H9 (cell line): ENCODE results near the gene LMNTD2. TPM values are rescaled to one million over a fixed set of nuclear protein-coding genes. Genes with fewer than 3 reads are reported as not detected.

Source experiments
- DNase-seq: peaks from one replicate; pipeline ENCODE4 v3.0.0-alpha.2; 2017
- H2AFZ ChIP-seq: one replicate; pipeline ENCODE4 v1.6.1; 2013; ENCODE audit warnings: mild to moderate bottlenecking, low read length, control low read depth, moderate library complexity
- H2AK5ac ChIP-seq: 2 replicates; pipeline ENCODE4 v1.6.1; 2013; ENCODE audit warnings: low read length, control low read depth, mixed read lengths; ENCODE audit not compliant: insufficient read length
- H2BK120ac ChIP-seq: one replicate; pipeline ENCODE4 v1.6.1; 2013; ENCODE audit warnings: low read depth, mild to moderate bottlenecking, low read length, control low read depth, inconsistent platforms; ENCODE audit not compliant: poor library complexity, severe bottlenecking
- H2BK12ac ChIP-seq: 2 replicates; pipeline ENCODE4 v1.6.1; 2013; ENCODE audit warnings: low read length, control low read depth, mixed read lengths, low read depth; ENCODE audit not compliant: insufficient read length
- H2BK15ac ChIP-seq: 2 replicates; pipeline ENCODE4 v1.6.1; 2013; ENCODE audit warnings: low read depth, low read length, control low read depth
- H2BK20ac ChIP-seq: one replicate; pipeline ENCODE4 v1.6.1; 2013; ENCODE audit warnings: low read depth, mild to moderate bottlenecking, low read length, control low read depth, inconsistent platforms; ENCODE audit not compliant: poor library complexity, severe bottlenecking
- H2BK5ac ChIP-seq: 2 replicates; pipeline ENCODE4 v1.6.1; 2013; ENCODE audit warnings: low read length, control low read depth, mixed read lengths; ENCODE audit not compliant: insufficient read length
- H3K14ac ChIP-seq: 2 replicates; pipeline ENCODE4 v1.6.1; 2013; ENCODE audit warnings: low read length, control low read depth; ENCODE audit not compliant: insufficient read depth
- H3K18ac ChIP-seq: 2 replicates; pipeline ENCODE4 v1.6.1; 2013; ENCODE audit warnings: low read depth, mild to moderate bottlenecking, mixed read lengths, low read length, control low read depth; ENCODE audit not compliant: insufficient read length
- H3K23ac ChIP-seq: 2 replicates; pipeline ENCODE4 v1.6.1; 2013; ENCODE audit warnings: low read length, control low read depth, mixed read lengths, low read depth; ENCODE audit not compliant: insufficient read length
- H3K23me2 ChIP-seq: 2 replicates; pipeline ENCODE4 v1.6.1; 2013; ENCODE audit warnings: low read depth, mild to moderate bottlenecking, mixed read lengths, low read length, control low read depth; ENCODE audit not compliant: insufficient read length, poor library complexity, severe bottlenecking
- H3K27ac ChIP-seq: 2 replicates; pipeline ENCODE4 v1.5.1; 2013; ENCODE audit warnings: low read length, control low read depth, mixed read lengths, low read depth; ENCODE audit not compliant: insufficient read length
- H3K27me3 ChIP-seq: 2 replicates; pipeline ENCODE4 v1.6.1; 2013; ENCODE audit warnings: low read length, control low read depth, inconsistent platforms; ENCODE audit not compliant: insufficient read depth
- H3K4ac ChIP-seq: 2 replicates; pipeline ENCODE4 v1.6.1; 2013; ENCODE audit warnings: low read depth, mild to moderate bottlenecking, control low read depth, inconsistent platforms, low read length, moderate library complexity
- H3K4me1 ChIP-seq: 2 replicates; pipeline ENCODE4 v1.6.1; 2013; ENCODE audit warnings: low read length, control low read depth, inconsistent platforms; ENCODE audit not compliant: insufficient read depth
- H3K4me2 ChIP-seq: 2 replicates; pipeline ENCODE4 v1.6.1; 2013; ENCODE audit warnings: low read length, control low read depth, mixed read lengths; ENCODE audit not compliant: insufficient read length, insufficient read depth
- H3K56ac ChIP-seq: 2 replicates; pipeline ENCODE4 v1.6.1; 2013; ENCODE audit warnings: low read depth, mild to moderate bottlenecking, mixed read lengths, low read length, control low read depth; ENCODE audit not compliant: insufficient read length
- H3K79me1 ChIP-seq: 2 replicates; pipeline ENCODE4 v1.6.1; 2013; ENCODE audit warnings: low read depth, mild to moderate bottlenecking, moderate library complexity, low read length, control low read depth, inconsistent platforms; ENCODE audit not compliant: insufficient read depth, poor library complexity, severe bottlenecking
- H3K79me2 ChIP-seq: 2 replicates; pipeline ENCODE4 v1.6.1; 2013; ENCODE audit warnings: low read length, control low read depth, inconsistent platforms; ENCODE audit not compliant: insufficient read depth
- H3K9ac ChIP-seq: 2 replicates; pipeline ENCODE4 v1.6.1; 2013; ENCODE audit warnings: low read length, control low read depth, mixed read lengths; ENCODE audit not compliant: insufficient read length; ENCODE audit errors: extremely low read depth
- H3K9me3 ChIP-seq: one replicate; pipeline ENCODE4 v1.6.1; 2013; ENCODE audit warnings: low read depth, low read length, inconsistent platforms; ENCODE audit not compliant: control insufficient read depth
- H3T11ph ChIP-seq: one replicate; pipeline ENCODE4 v1.6.1; 2013; ENCODE audit warnings: mild to moderate bottlenecking, low read length, control low read depth, inconsistent platforms
- H4K20me1 ChIP-seq: one replicate; pipeline ENCODE4 v1.6.1; 2013; ENCODE audit not compliant: control insufficient read depth, insufficient read length, insufficient read depth
- H4K5ac ChIP-seq: 2 replicates; pipeline ENCODE4 v1.6.1; 2013; ENCODE audit warnings: low read depth, mild to moderate bottlenecking, mixed read lengths, low read length, control low read depth; ENCODE audit not compliant: insufficient read length
- H4K8ac ChIP-seq: replicated peaks from 2 replicates; pipeline ENCODE4 v1.6.1; 2013; ENCODE audit warnings: low read length, control low read depth, mixed read lengths, low read depth; ENCODE audit not compliant: insufficient read length
- H4K91ac ChIP-seq: 2 replicates; pipeline ENCODE4 v1.6.1; 2013; ENCODE audit warnings: low read depth, mild to moderate bottlenecking, moderate library complexity, mixed read lengths, low read length, control low read depth; ENCODE audit not compliant: insufficient read length
- H3K27ac Mint-ChIP-seq, 3 experiments: 2 replicates in 2 of 3; 3 replicates in 1 of 3; pipeline ENCODE4 v1.8.0; 2020 to 2021; ENCODE audit warnings: mixed read lengths in 3 of 3, mild to moderate bottlenecking in 1 of 3, moderate library complexity in 1 of 3
- H3K27me3 Mint-ChIP-seq: 2 replicates; pipeline ENCODE4 v1.8.0; 2021; ENCODE audit warnings: low read depth, mild to moderate bottlenecking, moderate library complexity, mixed read lengths
- H3K36me3 Mint-ChIP-seq, 3 experiments: 2 replicates in 2 of 3; 3 replicates in 1 of 3; pipeline ENCODE4 v1.8.0; 2020 to 2021; ENCODE audit warnings: low read depth in 3 of 3, mixed read lengths in 3 of 3; ENCODE audit not compliant: insufficient read depth in 1 of 3
- H3K4me1 Mint-ChIP-seq, 2 experiments: 2 replicates each; pipeline ENCODE4 v1.8.0; 2020; ENCODE audit warnings: mixed read lengths in 2 of 2
- H3K4me3 Mint-ChIP-seq, 2 experiments: 2 replicates in 1 of 2; 3 replicates in 1 of 2; pipeline ENCODE4 v1.8.0; 2020 to 2021; ENCODE audit warnings: mild to moderate bottlenecking in 2 of 2, mixed read lengths in 2 of 2, moderate library complexity in 1 of 2
- H3K9me3 Mint-ChIP-seq, 2 experiments: 2 replicates in 1 of 2; 3 replicates in 1 of 2; pipeline ENCODE4 v1.8.0; 2020; ENCODE audit warnings: mild to moderate bottlenecking in 2 of 2, mixed read lengths in 2 of 2, moderate library complexity in 1 of 2
- CTCF ChIP-seq: fragments of 200-600 bp; sonication (generic); conservative IDR thresholded peaks from 3 replicates; pipeline ENCODE4 v1.8.0; 2021; ENCODE audit warnings: antibody characterized with exemption, mild to moderate bottlenecking
- WGBS: extraction: QIAGEN DNeasy Blood & Tissue Kit; methylation state at CpG from one replicate; pipeline ENCODE4 v1.1.7; 2013; ENCODE audit warnings: missing lambda C conversion rate, low lambda C conversion rate, mixed read lengths; ENCODE audit not compliant: insufficient read length; ENCODE audit errors: extremely low coverage; 5-methylcytosine and 5-hydroxymethylcytosine counted together
- total RNA-seq: library from RNA; stranded (reverse); gene quantifications from 2 replicates; pipeline ENCODE4 v1.2.1, GENCODE V29; 2021

LMNTD2 gene
- total RNA-seq, 1 experiment from 2014 or later, result 4.7 TPM

- H3T11ph ChIP-seq, result no peak overlapping the region
- H3K4ac ChIP-seq, result no peak overlapping the region
- H3K23me2 ChIP-seq, result peaks cover 7% of the 10 kb centered on the region
- Mint-ChIP-seq H3K4me3 (no peak overlapping the region), H3K27me3 (no peaks in the 10 kb centered on the region), H3K36me3 (peaks cover 16 to 47% (median 41%) of the 10 kb centered on the region in 3 experiments; a peak in 6 of 7 replicates), H3K27ac (no peak overlapping the region), H3K4me1 (peaks cover 11 to 15% of the 10 kb centered on the region in 2 experiments; a peak in 3 of 4 replicates), H3K9me3 (no peaks in the 10 kb centered on the region)
- no CpG with 5 or more reads among the region's 17 CpGs for WGBS
- no peak overlapping the region for H4K91ac ChIP-seq
- H3K79me1 ChIP-seq, result peaks cover 14% of the 10 kb centered on the region
- TF ChIP-seq CTCF, result no peak
- H4K8ac ChIP-seq, result no peak overlapping the region
- no peak overlapping the region for H2BK12ac ChIP-seq
- no peak overlapping the region for H2AK5ac ChIP-seq
- H3K56ac ChIP-seq, result no peak overlapping the region
- no peak overlapping the region for H2AFZ ChIP-seq
- no peak overlapping the region for H2BK20ac ChIP-seq
- no peak overlapping the region for H3K18ac ChIP-seq
- no peaks in the 10 kb centered on the region for H3K9me3 ChIP-seq
- H4K20me1 ChIP-seq, result peaks cover 3% of the 10 kb centered on the region
- no peak for DNase-seq
- no peak overlapping the region for H3K9ac ChIP-seq
- peaks cover 42% of the 10 kb centered on the region; the same call in 1 of the 2 replicates for H3K79me2 ChIP-seq
- H3K27me3 ChIP-seq, result no peaks in the 10 kb centered on the region
- no peak overlapping the region for H3K23ac ChIP-seq
- no peak overlapping the region for H2BK15ac ChIP-seq
- no peak overlapping the region for H3K4me2 ChIP-seq
- no peak overlapping the region for H2BK5ac ChIP-seq
- no peak overlapping the region for H2BK120ac ChIP-seq
- no peak overlapping the region for H4K5ac ChIP-seq
- no peak overlapping the region for H3K27ac ChIP-seq
- H3K14ac ChIP-seq, result no peak overlapping the region
- H3K4me1 ChIP-seq, result no peaks in the 10 kb centered on the region
Measured at GRCh38 chr11:581752-582151, 21.2 kb upstream of the LMNTD2 start.
